Inflammatory macrophage treated with lipopolysaccharide for 4 hours (primary cell): Measurements from ENCODE around the gene GTPBP1.

ENCODE experiments used
- DNase-seq: peaks from one replicate; pipeline ENCODE4 v3.0.0-alpha.2; 2020

The GTPBP1 gene

GRCh38 chr22:38761202-38762162 lies 55.7 kb downstream of the GTPBP1 start:
- DNase-seq = no peak

DNA sequence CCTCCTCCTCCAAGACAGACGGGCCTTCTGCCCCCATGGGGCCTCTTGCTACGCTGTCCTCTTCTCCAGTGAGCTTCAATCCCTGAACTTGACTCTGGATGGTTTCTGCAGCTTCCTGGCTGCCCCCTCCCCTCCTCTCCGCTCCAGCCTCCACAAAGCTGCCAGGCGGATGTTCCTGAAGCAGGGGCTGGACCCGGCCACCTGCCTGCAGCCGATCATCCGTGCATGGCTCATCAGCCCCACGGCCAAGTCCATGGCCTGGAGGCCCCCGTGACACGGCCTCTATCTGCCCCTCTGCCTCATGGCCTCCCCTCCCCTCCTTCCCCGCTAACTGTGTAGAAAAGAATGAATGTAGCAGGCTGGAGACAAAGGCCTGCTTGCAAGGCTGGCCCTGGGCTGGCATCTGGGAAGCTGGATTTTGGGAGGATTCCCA lies 56.8 kb downstream of the GTPBP1 start:
- DNase-seq = no peak

DNA sequence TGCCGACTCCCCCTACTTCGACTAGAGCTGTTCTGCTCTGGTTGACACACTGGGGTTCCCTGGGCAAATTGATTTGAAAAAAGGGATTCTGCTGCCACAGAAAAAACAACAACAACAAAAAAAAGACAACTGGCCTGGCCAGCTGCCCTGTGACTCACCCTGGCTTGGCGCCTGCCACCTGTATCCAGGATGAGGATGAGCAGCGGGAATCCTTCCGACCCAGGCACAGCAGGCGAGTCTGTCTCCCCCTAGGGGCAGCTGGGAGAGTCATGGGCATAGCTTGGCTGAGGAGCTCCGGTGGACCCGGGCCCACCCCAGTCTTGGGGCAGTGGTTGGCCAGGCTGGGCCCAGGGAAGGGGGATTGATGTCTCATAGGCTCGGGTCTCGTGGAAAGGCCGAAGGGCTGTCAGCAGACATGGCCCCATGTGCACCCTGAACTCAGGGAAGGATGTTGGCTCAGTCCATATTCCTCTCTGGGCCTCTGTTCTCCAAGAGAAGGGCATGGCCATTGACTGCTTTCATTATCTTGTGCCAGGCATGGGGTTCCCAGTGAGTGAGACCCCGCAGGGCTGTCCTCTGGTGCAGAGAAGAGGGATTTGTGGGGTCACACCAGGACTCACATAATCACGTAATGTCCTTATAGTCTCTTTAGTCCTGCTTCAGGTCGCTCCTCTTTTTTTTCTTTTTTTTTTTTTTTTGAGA lies 60.5 kb downstream of the GTPBP1 start:
- DNase-seq = peak; percentile 29

DNA sequence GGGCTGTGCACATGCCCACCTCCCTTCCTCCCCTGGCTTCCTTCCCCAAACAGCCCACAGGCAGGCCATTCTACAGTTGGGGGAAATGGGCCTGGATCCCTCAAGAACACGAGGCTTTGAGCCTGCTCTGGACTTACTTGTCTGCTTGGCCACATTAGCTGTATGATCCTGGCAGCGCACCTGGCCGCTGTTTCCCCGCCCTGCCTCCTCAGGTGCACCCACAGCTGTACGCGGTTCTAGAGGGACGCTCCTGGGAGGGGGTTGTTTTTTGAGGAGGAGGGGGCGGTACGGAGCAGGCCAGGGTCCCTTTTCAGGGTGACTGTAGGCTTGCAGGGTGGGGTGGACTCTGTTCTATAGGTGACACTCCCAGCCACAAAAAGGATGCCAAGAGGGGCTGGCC lies 61.6 kb downstream of the GTPBP1 start:
- no peak for DNase-seq

- no peak for DNase-seq
These were observed 62.3 kb downstream of the GTPBP1 start for GRCh38 chr22:38768036-38768435.

DNA sequence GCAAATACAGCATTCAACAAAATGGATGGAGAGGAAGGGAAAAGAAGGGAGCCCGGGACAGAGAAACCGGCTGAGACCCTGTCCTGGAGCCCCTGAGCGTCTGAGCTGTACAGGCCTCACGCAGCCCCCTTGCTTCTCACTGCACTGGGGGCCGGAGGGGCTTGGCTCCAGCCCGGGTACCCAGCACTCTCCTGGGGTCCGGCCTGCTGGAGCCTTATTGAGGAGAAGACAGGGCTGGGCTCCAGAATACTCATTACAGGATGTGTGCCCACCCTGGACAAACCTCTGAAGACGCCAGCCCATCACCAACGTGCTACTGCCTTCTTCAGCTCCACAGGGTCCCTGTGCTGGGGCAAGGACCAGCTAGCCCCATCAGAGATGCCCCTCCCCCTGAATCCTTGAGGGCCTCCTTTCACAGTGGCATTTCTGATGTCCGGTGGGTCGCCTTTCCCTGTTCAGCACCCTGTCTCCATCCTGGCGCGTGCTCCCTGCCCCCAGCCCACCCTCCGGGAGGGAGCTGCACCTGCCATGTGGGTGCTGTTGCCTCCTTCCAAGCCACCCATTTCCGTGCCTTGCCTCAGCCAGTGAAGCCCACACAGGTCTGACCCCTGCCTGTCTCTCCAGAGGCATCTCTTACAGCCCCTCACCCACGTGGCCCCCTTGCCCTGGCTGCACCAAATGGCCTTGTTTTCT lies 64.7 kb downstream of the GTPBP1 start:
- DNase-seq = no peak

- DNase-seq = no peak
These were observed 66.8 kb downstream of the GTPBP1 start for GRCh38 chr22:38772623-38772873.

- DNase-seq = no peak
These were observed 67.7 kb downstream of the GTPBP1 start for GRCh38 chr22:38773363-38773946.

DNA sequence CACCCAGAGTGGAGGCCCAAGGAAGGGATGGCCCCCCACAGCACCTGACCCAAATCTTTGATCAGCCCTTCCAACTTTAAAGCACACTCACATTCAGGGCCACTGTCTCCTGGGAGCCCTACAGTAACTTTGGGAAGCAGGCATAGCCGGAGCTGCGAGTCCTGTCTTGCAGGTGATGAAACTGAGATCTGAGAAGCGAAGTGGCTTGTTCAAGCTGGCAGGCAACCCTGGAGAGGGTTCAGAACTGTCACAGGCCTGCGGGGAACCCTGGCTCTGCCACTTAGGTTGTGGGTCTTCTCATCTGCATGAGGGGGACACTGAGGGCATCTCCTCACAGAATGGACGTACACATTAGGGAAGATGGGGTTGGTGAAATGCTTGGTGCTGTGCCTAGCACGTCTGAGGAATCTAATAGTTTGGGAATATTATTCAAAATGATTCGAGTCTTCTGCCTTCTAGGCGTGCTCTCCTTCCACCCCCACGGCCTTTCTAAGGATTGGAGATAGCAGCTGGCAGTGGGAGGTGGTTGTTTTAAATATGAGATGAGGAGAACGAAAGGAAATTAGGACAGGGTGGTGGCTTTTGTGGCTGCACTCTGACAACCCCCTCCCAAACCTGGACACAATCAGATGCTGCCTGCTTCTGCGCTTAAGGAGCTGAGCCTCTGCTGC lies 68.9 kb downstream of the GTPBP1 start:
- DNase-seq = no peak

DNA sequence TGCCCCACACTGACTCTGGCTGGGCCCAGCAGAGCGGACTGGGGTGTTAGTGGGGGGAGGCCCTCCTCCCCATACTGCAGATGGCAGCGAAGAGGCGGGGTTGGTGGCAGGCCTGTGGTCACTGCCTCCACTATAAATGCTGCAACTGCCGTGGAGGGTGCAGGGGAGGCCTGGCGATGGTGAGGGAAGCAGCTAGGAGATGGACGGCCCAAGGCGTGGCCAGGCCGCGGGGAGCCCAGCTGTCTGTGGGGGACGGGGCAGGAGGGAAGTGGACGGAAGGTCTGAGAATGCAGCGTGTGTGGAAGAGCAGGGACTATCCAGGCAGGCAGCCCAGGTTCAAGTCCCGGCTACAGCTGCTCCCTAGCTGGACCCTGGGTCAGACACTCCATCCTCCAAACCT lies 69.9 kb downstream of the GTPBP1 start:
- no peak for DNase-seq

DNA sequence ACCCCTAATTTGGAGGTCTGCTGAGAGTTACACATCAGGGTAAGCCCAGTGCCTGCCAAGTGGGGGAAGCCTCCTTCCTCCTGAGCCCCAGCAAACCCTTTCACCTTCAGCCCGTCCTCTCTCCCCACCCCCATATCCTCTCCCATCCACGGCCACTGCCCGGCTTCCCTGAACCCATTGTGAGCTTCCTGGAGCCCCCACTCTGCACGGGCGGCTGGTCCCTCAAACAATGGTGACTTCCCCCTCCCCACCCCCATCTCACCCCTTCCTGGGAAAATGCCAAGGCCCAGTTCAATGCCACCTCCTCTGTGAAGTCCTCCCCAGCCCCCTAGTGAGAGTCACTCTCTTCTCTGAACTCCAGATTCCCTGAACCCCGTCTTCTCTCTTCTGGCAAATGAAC lies 70.3 kb downstream of the GTPBP1 start:
- DNase-seq = no peak

DNA sequence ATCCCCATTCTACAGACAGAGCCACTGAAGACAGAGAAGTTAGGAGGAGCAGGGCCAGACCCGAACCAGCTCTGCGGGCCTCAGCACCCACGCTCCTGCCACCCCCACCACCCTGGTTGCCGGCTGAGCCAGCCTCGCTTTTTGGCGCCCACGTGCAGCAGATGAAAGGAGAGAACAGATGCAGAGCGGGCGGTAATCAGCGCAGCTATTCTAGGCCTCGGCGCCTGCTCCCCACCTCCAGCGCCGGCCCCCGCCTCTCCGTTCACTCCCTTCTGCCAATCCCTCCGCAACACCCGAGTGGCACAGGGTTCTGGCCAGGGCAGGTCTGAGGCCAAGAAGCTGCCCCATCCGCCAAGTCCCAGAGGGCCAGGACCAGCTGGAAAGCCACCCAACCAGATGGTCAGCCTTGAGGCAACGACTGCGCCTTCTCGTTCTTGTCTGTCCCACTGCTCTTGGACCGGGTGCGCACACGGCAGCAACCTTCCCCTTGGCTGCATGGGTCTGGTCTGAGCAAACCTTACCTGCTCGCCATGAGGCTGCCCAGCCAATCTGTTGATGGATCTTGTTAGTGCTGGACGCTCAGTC lies 71.4 kb downstream of the GTPBP1 start:
- no peak for DNase-seq

- DNase-seq = no peak
These were observed 75.3 kb downstream of the GTPBP1 start for GRCh38 chr22:38781033-38781432.

DNA sequence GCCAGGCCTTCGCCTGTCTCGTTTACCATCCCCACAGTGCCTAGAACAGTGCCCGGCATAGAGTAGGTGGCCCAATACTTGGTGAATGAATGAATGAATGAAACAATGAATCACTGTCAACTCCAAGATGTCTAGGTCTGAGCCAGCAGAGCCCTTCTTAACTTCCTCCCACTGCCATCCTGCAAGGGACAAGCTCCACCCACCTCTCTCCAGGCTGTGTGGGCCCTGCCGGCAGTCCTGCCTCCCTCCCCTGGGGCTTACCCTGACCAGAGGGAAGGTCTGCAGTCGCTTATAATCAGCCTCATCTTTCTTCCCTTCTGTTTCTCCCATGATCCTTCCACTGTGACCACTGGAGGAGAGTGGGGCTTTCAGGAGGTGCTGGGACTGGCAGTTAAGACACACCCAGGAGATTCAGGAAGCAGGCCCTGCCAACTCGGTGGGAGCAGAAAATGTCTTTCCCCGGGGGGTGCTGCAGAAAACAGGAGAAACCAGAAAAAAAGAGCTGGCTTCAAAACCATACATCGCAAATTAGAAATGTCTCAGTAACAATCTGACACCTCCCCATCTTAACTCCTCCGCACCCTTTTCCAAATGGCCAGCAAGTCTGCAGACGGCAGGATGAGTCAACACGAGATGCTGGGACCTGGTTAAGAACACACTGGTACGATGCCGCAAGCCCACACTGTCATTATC lies 76.8 kb downstream of the GTPBP1 start:
- peak; percentile 35 for DNase-seq
